GM23338 (cell line): ENCODE results near the gene GNLY.
"Not testable (repeated sequence)": the region's sequence is repeated elsewhere in the genome, so short reads cannot be mapped to it uniquely, and the experiment has no call there.

Experiments
- CREB1 ChIP-seq: fragments of 250-450 bp; sonication (Bioruptor Pico); IDR thresholded peaks from 2 replicates; pipeline ENCODE4 v1.5.0; 2020; ENCODE audit warnings: low read depth, mild to moderate bottlenecking, moderate library complexity
- EZH2 ChIP-seq: fragments of 200-600 bp; sonication (generic); IDR thresholded peaks from one replicate; pipeline ENCODE4 v1.8.0; 2017; ENCODE audit warnings: antibody characterized with exemption, mild to moderate bottlenecking, low read depth; ENCODE audit not compliant: unreplicated experiment
- EZH2phosphoT487 ChIP-seq: fragments of 200-600 bp; sonication (generic); IDR thresholded peaks from one replicate; pipeline ENCODE4 v1.8.1; 2018; ENCODE audit warnings: antibody characterized with exemption; ENCODE audit not compliant: unreplicated experiment
- NANOG ChIP-seq: IDR thresholded peaks from 2 replicates; pipeline ENCODE4 v1.6.1; 2016; ENCODE audit warnings: antibody characterized with exemption, borderline replicate concordance
- ZNF114 ChIP-seq: fragments of 250-450 bp; sonication (Bioruptor Pico); IDR thresholded peaks from 2 replicates; pipeline ENCODE4 v1.5.0; 2020; ENCODE audit warnings: mild to moderate bottlenecking, moderate library complexity
- TF ChIP-seq, protein P1 (sequence below), 2 experiments: fragments of 200-600 bp in 1 of 2; sonication (generic) in 1 of 2; conservative IDR thresholded peaks; 2 replicates each; pipeline versions ENCODE4 v1.5.1 to v1.6.1; 2016 to 2017; ENCODE audit warnings: antibody characterized with exemption in 2 of 2, low read depth in 2 of 2, mild to moderate bottlenecking in 2 of 2, moderate library complexity in 1 of 2
- TF ChIP-seq, protein P2 (sequence below): IDR thresholded peaks from one replicate; pipeline ENCODE4 v1.6.1; 2018; ENCODE audit warnings: antibody characterized with exemption; ENCODE audit not compliant: unreplicated experiment
- TF ChIP-seq, protein P3 (sequence below): IDR thresholded peaks from 2 replicates; pipeline ENCODE4 v1.6.1; 2016; ENCODE audit warnings: antibody characterized with exemption

DNA sequence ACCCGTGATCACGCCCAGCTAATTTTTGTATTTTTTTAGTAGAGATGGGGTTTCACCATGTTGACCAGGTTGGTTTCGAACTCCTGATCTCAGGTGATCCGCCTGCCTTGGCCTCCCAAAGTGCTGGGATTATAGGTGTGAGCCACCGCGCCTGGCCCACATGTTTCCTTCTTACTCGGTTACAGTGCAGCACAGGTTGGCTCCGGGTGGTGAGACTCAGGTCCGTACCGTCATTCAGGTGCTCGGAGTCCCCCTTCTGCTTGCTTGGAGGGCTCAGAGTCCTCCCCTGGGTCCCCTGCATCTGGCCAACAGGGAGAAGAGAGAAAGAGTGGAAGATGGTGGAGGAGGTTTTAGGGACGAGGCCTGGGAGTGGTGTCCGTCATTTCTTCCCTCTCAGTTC is 23.7 kb upstream of the GNLY start:
- TF ChIP-seq, protein P1, sequence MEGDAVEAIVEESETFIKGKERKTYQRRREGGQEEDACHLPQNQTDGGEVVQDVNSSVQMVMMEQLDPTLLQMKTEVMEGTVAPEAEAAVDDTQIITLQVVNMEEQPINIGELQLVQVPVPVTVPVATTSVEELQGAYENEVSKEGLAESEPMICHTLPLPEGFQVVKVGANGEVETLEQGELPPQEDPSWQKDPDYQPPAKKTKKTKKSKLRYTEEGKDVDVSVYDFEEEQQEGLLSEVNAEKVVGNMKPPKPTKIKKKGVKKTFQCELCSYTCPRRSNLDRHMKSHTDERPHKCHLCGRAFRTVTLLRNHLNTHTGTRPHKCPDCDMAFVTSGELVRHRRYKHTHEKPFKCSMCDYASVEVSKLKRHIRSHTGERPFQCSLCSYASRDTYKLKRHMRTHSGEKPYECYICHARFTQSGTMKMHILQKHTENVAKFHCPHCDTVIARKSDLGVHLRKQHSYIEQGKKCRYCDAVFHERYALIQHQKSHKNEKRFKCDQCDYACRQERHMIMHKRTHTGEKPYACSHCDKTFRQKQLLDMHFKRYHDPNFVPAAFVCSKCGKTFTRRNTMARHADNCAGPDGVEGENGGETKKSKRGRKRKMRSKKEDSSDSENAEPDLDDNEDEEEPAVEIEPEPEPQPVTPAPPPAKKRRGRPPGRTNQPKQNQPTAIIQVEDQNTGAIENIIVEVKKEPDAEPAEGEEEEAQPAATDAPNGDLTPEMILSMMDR (conservative IDR thresholded peaks at IDR 0.05; ENCODE audit: low read depth in 2 of 2): not testable (repeated sequence)
- TF ChIP-seq EZH2phosphoT487; CREB1; NANOG; ZNF114 (CRISPR knock-in tag); EZH2: not testable (repeated sequence)
- TF ChIP-seq, protein P2, sequence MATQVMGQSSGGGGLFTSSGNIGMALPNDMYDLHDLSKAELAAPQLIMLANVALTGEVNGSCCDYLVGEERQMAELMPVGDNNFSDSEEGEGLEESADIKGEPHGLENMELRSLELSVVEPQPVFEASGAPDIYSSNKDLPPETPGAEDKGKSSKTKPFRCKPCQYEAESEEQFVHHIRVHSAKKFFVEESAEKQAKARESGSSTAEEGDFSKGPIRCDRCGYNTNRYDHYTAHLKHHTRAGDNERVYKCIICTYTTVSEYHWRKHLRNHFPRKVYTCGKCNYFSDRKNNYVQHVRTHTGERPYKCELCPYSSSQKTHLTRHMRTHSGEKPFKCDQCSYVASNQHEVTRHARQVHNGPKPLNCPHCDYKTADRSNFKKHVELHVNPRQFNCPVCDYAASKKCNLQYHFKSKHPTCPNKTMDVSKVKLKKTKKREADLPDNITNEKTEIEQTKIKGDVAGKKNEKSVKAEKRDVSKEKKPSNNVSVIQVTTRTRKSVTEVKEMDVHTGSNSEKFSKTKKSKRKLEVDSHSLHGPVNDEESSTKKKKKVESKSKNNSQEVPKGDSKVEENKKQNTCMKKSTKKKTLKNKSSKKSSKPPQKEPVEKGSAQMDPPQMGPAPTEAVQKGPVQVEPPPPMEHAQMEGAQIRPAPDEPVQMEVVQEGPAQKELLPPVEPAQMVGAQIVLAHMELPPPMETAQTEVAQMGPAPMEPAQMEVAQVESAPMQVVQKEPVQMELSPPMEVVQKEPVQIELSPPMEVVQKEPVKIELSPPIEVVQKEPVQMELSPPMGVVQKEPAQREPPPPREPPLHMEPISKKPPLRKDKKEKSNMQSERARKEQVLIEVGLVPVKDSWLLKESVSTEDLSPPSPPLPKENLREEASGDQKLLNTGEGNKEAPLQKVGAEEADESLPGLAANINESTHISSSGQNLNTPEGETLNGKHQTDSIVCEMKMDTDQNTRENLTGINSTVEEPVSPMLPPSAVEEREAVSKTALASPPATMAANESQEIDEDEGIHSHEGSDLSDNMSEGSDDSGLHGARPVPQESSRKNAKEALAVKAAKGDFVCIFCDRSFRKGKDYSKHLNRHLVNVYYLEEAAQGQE: not testable (repeated sequence)
- TF ChIP-seq, protein P3, sequence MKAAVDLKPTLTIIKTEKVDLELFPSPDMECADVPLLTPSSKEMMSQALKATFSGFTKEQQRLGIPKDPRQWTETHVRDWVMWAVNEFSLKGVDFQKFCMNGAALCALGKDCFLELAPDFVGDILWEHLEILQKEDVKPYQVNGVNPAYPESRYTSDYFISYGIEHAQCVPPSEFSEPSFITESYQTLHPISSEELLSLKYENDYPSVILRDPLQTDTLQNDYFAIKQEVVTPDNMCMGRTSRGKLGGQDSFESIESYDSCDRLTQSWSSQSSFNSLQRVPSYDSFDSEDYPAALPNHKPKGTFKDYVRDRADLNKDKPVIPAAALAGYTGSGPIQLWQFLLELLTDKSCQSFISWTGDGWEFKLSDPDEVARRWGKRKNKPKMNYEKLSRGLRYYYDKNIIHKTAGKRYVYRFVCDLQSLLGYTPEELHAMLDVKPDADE: not testable (repeated sequence)
